HG03342 (cell line): ENCODE data around the gene NR2E1.

Source experiments
- ATAC-seq: cut with Tn5 transposase; IDR thresholded peaks from one replicate; pipeline ENCODE4 v1.9.1; 2021; ENCODE audit warnings: mild to moderate bottlenecking, moderate library complexity; ENCODE audit not compliant: unreplicated experiment

The NR2E1 gene

DNA sequence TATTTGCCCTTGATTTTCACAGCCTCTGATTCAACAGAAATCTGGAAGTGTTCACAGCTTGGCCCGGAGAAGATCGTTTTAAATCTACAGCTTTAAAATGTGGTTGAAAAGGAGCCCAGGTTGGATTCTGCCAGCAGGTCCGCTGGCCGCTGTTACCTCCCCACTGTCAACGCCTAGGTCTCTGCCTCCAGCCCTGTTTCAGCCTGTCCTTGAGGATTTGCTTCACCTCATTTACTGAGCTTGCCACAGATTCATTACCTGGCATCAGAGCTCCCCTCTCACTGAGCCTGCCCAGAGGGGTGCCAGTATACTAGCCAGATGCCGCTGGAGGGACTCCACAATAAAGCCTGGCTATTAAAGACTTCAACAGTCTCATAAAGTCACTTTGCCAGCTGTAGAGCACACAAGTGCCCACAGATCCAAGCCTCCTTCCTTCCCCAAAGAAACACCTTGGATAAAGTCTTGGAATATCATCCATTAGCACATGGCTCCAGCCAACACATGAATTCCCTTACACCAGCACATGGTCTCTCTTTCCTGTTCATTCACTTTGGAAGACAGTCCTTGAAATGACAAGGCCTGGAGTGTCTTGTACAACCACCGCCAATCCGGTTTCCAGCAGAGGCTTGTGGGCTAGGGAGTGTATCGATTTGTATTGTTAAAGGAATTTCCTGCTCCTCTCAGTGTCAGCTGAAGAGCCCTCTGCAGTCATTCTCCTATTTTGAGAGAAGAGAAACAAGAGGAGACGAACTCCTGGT is 9.5 kb upstream of the NR2E1 start:
- ATAC-seq: no peak

DNA sequence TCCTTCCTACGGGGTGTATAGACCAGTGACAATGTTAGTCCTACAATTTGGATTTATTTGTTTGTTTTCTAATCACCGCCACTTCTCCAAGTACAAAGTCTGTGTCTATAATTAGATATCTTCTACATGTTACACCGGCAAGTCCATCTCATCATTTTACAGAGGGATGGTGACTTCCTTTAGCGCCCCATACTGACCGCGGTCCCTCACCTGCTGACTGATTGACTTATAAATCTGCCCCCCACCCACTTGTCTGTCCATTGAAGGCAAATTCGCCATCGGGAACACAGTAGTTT is 8.9 kb upstream of the NR2E1 start:
- no peak for ATAC-seq

DNA sequence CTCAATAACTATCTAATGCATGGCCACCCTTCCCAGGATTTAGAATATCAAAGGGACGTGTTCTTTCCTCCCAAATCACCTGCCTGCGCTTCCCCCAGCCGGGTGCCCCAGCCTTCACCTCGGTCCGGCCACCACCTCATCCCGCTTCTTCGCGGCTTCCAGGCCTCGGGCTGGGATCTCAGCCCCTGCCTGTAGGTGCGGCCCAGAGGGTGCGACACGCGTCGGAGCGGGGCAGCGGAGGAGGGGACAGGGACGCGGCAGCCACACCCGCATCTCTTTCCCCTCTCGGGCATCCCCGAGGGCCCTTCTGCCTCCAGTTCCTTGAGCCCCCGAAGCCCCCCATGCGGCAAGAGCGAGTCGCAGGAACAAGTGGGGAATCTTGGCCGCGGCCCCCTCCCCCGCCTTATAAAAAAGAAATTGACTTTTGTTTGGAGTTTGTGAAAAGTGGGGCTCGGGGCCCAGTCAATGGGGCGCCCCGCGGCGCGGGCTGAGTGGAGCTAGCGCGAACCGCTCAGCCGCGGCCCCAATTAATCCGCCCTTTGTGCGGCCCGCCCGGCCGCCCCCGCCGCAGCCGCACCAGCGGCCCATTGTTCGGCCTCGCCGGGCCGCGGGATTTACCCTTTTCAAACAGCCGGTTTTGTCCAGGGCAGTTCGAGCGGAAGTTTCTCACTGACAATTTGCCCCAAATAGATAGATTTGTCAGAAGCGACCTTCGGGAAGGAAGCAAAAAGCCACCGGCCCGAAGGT is 8.4 kb upstream of the NR2E1 start:
- no peak for ATAC-seq

DNA sequence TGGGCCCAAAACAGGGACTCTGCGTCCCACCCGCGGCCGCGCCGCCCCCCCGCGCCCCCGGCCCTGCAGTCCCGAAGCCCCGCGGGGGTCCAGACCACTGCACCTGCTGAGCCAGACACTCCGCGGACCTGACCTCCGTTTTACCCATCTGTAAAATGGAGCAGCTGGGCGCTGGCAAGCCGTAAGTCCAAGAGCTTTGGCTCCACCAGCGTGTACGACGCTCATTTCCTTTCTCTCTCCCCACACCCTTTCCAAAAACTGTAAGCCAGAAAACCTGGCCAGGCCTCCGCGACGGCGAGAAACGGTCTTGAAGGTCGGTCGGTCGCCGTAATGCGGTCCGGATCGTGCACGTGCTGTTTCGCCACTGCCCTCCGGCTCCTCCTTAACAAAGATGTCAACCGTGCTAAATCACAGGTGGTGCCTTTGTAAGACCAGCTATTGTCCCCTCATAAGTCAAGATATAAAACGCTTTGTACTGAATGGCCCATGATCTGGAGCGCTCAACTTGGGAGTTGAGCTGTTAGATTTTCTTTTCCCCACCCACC is 7.8 kb upstream of the NR2E1 start:
- ATAC-seq: no peak

DNA sequence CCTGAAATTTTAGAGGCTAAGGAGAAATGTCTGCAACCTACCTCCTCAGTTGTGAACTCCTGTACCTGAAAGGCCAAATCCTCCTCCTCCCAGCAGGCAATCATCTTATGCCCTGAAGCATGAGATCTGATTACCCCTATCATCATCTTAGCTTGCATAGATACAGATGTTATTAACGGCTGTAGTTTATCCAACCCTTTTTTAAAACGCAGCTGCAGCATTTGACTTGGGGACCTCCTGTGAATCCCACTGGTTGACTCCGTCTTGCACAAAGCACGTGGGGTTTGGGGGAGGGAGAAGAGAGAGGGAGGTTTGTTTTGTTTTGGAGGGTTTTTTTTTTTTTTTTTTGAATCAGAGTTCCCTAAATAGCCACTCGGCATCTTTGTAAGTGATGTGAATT is 5.8 kb upstream of the NR2E1 start:
- ATAC-seq: no peak

DNA sequence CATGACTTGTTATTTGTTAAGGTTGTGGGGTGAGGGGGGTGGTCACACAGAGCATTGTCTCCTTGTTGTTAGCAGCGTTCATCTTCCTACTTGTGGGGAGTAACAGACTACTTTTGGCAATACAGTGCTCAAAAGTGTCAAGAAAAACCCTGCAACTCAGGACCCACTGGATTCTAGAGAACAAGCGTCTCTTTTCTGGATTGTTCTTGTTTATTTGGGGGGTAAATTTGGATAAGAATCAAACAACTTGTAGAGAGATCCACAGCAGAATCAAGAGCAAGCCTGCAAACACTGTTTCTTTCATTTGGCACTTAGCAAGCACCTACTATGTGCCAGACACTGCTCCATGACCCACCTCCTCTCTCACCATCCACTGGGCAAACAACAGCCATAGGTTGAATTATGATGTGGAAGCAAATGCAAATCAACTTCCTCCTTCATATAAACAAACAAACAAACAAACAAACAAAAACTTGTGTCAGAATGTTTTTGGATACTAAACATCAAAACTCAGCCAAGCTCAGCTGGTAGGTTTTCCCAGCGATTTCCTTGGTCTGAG is 4.0 kb upstream of the NR2E1 start:
- ATAC-seq: no peak

DNA sequence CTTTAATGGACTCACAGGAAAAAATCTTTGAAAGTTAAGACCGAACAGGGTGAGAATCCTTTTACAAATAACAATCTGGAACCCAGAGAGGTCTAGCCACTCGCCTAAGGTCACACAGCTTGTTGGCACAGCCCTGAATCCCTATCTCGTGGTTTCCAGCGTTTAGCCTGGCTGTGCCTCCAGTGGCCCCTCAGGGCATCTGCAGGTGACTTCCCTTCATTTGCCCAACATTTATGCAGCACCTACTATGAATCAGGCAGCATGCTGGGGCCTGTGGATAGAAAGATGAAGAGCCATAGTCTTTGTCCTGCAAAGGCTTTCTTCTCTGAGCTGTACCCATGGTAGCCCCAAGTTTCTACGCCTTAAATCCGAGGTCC is 2.6 kb upstream of the NR2E1 start:
- no peak for ATAC-seq

DNA sequence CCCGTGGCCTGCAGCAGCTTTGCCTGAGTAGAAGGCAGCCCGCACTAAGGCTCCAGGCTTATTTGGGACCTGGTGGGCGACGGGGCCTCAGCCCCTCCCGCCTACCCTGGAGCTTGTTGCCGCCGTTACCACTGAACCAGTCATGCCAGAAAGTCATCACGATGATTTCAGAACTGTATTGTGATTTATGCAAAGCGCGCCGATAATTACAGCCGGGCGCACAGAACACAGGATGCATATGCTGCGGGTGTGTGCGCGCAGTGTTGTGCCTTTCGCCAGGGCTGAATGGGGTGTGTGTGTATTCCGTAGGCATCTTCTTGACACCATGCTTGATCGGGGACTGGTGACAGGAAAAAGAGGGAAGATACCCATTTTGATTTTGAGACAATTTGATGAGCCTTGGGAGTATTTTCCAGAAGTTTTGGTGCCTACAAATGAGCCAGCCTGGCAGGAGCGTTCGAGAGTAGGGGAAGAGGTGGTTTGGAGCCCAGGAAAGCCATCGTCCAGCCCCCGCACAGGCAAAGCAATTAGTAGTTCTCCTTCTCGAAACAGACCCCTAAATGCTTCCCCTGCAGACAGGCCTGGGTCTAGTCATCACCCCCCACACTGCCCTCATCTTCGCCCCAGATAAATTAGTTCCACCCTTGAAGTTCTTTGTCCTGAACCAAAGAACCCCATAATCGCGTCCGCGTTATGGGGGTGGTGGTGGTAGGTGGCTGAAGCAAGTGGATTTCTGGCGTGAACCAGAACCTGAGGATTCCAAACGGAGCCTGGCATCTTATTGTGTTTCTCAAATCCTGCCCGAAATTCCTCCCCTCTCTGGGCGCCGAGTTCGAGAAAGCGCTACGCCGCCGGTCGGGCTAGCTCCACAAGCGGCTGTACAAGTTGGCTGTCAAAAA is 1.9 kb upstream of the NR2E1 start:
- no peak for ATAC-seq

DNA sequence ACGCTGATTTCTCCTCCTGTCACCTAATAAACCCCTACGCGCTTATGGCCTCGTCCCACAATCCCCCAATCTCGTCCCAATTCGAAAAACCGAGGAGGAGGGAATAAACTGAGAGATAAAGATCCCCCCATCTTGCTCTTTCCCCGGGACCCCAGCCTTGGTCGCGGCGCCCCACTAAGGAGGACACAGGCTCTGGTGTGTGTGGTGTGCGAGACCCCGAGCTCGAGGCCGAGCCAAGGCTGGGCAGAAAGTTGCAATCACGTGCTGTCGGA is 1.3 kb upstream of the NR2E1 start:
- no peak for ATAC-seq

DNA sequence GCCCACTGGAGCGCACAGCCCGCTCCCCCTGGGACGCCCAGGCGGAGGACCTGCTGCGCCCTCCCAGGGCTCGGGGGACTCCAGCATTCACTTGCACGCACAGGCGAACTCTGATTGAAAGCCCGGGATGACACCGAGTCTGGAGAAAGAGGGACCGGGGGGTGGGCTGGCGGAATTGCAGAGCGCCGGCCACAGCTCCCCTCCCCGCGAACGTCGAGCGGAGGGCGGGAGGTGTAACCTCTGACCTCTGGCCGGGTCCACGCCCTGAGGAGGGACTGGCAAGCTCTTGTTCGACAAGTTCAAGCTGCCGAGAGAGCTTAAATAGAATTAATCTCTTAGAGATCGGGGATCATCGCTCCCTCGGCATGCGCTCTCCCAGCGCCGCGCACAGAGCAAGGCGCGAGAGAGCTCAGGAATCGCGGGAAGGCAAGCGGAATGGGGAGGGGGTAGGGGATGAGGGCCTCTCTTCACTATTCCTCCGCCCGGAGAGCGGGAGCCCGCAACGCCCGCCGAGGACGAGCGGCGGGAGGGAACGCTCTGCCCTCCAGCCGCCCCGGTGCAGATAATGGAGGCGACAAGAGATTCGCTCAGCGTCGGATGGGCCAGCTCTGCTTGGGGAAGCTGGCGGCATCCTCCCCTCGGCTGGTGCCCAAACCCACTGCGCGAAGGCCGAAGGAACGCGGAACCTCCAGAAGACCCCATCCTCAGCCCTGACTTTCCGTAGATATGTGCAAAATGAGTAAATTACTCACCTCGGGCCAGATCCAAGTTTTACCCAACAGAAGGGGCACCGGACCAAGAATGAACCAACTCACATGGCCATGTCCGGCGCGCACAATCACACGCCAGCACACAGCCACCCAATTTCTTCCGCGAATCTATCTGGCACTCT is 761 bp upstream of the NR2E1 start:
- ATAC-seq: no peak

DNA sequence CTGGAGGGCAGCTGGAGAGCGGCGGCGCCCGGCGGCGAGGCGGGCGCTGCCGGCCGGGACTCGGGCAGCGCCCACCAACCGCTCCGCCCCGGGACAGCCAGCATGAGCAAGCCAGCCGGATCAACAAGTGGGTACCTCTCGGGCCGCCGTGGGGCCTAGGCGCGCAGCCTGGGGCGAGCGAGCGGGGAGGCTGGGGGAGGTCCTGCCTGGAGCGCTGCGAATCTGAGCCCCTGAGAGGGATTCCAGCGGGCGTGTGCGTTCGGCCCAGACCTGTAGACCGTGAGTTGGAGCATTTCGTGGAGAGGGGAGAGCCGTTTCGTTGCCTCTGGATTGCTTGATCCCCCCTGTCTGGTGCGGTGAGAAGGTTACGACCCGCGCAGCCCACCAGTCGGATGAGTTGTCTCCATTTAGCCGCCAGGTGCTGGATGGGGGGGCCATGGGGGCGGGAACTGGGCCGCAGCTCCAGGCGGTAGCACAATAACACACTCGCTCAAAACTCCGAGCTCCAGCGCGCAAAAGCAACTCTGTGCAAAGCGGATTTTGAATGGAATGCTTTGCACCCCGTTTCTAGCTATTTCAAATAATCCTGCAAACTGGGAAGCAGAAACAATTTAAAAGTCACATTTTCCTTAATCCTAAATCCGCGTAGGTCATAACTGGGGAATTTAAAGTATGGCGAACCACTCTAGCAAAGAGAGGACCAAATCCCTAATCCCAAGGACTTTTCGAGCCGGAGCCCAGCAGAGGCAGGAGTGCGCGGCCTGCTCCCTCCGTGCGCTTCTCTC is 1.0 kb downstream of the NR2E1 start:
- ATAC-seq: no peak

DNA sequence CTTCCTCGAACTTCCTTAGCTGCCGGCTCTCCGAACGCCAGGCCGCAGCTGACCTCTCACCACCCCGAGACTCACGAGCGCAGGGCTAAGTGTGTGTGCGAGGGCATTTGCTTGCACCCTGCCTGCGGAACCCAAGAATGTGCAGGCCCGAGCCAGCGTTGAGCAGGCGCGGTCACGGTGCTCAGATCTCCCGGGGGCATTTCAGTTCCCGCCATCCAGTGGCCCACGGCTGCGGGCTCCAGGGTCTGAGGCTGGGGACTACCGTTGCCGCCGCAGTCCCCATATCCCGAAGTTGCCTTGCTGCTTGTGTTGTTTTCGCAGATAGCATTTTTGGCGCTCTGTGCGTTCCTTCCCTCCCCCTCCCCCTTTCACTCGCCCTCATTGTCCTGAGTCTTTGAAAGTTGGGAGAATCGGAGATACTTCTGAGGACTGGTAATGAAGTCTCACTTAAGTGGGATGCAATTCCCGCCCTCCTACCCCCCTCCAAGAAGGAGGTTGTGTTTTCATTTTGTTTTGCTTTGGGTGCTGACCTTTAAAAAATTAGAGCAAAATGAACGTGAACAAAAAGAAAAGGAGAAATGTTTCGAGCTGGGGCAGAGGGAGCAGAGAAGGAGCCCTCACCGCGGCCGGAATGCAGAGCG is 1.7 kb downstream of the NR2E1 start:
- ATAC-seq: no peak

DNA sequence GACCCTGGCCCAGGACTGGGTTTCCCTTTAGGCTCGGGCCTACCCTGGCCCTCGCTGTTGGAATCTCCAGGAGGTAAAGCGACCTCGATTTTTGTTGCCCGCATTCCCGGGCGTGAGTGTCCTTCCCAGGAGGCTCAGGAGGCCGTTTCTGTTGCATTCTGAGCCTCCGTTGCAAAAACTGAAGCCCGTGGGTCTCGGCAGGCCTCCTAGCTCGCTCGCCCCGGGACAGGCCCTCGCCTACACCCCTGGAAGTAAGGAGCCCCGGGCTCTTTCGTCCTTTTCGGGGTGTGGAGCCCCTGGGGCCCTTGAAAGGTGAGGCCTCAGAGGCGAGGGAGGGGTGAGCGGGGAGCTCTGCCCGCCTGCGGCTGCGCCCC is 2.3 kb downstream of the NR2E1 start:
- ATAC-seq: no peak

DNA sequence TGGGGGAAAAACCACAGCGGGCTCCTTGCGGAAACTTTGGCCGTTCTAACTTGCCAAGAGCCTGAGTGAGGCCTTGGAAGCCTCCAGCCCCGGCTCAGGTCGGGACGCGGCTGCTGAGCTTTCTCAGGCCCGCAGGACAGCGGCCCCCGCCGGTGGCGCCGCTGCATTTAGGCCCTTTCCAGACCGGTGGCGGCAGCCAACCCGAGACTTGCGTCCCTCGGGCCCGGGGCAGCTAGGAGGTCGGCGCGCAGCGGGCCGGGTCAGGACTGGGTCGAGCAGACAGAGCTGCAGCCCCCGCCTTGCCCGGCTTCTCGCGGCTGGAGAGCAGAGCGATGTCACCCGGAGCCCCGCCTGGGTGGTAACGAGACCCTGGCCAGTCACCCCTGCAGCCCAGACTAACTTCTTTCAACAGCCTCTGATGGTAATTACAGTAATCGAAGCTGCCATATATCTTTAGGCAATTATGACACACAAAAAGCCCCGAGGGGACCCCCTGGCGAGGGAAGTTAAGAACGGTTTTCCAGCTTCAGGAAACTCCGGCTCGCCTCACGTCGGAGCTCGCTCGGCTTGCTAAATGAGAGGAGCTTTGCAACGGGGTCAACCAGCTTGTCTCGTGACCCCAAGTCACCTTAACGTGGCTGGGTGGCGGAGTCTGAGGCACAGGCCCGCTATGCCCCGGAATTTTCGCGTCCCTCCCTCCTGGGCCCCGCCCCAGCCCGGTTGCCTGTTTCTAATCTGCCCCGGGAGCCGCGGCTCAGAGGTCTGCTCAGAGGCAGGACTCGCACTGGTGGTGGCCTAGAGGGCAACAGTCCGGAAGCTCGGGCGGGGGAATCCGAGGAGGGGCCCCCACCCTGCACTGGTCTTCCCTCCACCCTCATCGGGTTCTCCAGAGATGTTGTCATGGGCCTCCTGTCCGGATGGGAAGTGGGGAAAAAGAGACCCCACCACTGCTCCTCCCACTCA is 3.0 kb downstream of the NR2E1 start:
- ATAC-seq: no peak

DNA sequence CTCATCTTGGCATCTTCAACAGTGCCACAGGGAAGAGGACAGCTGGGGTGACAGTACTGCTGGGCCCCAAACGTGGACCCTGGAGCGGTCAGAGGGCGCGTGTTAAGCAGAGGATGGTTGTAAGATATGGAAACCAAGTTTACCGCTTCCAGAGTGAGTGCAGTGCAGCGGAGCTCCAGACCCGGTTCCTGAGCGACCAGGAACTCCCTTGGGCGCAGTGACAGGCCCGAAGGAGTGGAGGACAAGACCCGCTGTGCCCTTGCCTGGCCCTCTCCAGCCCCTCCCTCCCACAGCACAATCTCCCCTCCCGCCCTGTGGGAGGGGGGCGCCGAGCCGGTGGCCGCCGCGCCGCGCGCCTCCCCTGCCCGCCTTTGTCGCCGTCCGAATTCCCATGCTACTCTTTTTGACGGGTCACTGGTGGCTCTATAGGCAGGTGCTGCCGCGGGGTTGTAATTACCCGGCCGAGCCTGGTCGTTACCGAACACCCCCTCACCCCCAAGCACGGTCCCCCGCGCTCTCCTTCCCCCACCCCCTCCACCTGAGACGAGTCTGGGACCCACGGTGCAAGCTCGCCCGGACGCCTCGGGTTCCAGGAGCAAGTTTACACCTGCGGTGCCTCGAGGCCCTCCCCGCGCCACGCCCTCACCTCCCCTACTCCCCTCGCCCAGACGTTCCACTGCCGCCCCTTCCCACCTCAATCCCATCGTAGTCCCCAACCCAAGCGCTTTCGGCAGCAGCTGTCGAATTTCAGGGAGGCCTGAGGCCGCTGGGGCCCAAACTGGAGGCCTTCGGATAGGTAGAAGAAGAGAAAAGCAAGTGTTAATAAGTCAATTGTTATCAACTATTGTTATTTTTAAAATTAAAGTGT is 3.9 kb downstream of the NR2E1 start:
- ATAC-seq: no peak

DNA sequence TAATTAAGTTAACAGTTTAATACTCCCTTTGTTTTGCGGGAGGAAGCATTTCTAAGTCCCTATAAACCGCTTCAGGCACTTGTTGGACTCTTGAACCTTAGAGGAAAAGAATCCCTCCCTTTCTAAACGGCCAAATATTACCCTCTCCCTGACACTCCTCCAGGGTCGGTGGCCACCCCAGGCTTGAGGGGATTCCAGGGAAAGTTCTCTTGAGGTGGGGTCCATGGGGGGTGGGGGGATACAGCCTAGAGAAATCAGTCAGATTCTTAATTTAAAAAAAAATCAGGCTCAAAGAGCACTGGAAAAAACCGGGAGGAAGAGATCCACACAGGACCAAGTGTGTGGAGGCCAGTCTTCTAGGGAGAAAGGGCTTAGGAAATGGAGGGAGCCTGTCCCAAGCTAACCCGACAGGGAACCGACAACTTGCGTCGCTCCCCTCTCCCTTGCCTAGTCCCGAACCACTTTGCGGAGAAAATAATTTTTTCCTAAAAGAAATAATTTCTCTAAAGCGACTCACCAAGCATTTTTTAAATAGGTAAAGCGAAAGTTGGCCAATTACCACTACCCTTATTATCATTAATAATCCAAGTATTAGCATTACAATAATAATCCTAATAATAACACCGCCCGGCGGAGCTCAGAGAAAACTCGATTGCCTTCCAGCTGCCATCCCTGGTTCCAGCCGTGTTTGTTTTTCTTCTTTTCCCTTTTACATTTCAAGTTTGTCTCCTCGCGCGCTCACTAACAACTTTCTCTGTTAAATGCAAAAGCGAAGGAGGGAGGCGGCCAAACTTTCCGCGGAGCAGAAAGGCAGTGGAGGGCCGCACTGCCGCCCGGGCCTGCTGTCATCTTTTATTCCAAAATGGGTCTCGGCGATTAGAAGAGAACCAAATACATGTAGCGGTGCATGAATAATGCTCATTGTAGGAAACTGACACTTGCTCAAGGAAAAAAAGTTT is 4.8 kb downstream of the NR2E1 start:
- no peak for ATAC-seq
